Transverse colon (tissue), 4 donors: Measurements from ENCODE around the gene MAPK1. TPM values are rescaled to one million over a fixed set of nuclear protein-coding genes. Genes with fewer than 3 reads are reported as not detected.
"Not testable (repeated sequence)": the region's sequence is repeated elsewhere in the genome, so short reads cannot be mapped to it uniquely, and the experiment has no call there.

Source experiments
- DNase-seq: peaks from one replicate; pipeline ENCODE4 v3.0.0-alpha.2; 2019
- H3K27ac ChIP-seq, 4 donors: fragments of 200-600 bp; sonication (generic); 2 replicates each; pipeline ENCODE4 v1.5.1; 2016 to 2018; ENCODE audit warnings: inconsistent platforms in 4 of 4
- H3K27me3 ChIP-seq: fragments of 200-600 bp; sonication (generic); 2 replicates; pipeline ENCODE4 v1.5.1; 2017; ENCODE audit warnings: inconsistent platforms
- H3K36me3 ChIP-seq, 4 donors: fragments of 200-600 bp; sonication (generic); 2 replicates each; pipeline ENCODE4 v1.5.1; 2017 to 2019; ENCODE audit warnings: inconsistent platforms in 4 of 4
- H3K4me1 ChIP-seq, 4 donors: fragments of 200-600 bp; sonication (generic); 2 replicates each; pipeline ENCODE4 v1.5.1; 2017 to 2020; ENCODE audit warnings: inconsistent platforms in 4 of 4
- H3K4me3 ChIP-seq, 4 donors: fragments of 200-600 bp; sonication (generic); 1 replicate in 1 of 4; 2 replicates in 3 of 4; pipeline versions ENCODE4 v1.5.1 to v1.6.1; 2017 to 2019; ENCODE audit warnings: inconsistent platforms in 4 of 4
- H3K9me3 ChIP-seq, 2 donors: fragments of 200-600 bp; sonication (generic); 2 replicates each; pipeline ENCODE4 v1.5.1; 2017 to 2019; ENCODE audit warnings: inconsistent platforms in 2 of 2
- EP300 ChIP-seq: sonication (generic); formaldehyde crosslinking; IDR thresholded peaks from one replicate; pipeline ENCODE4 v1.6.1; 2017; ENCODE audit warnings: antibody characterized with exemption, low read depth
- POLR2A ChIP-seq: fragments of 450-650 bp; IDR thresholded peaks from one replicate; pipeline ENCODE4 v1.6.1; 2016; ENCODE audit warnings: antibody characterized with exemption, mild to moderate bottlenecking, moderate library complexity
- POLR2AphosphoS5 ChIP-seq, 3 donors: sonication (generic); formaldehyde crosslinking; IDR thresholded peaks; one replicate each; pipeline ENCODE4 v1.6.1; 2016; ENCODE audit warnings: antibody characterized with exemption in 3 of 3
- WGBS, 2 donors: methylation state at CpG; one replicate each; pipeline ENCODE4 v1.1.5; 2018; ENCODE audit warnings: low coverage in 1 of 2; 5-methylcytosine and 5-hydroxymethylcytosine counted together
- in situ Hi-C, 4 donors: fragments of 200-750 bp; cut with MboI; loops; one replicate each; pipeline versions ENCODE4 v1.15.0 to v1.15.1; 2017; ENCODE audit warnings: low sequenced_read_pairs in 3 of 4, low pct_ligation_motif_present in 1 of 4, low pct_unique_long_range_greater_than_20kb in 1 of 4
- intact Hi-C: fragments of 100-400 bp; cut with DNase I; formaldehyde crosslinking; loops from one replicate; pipeline ENCODE4 v1.15.1; 2023; ENCODE audit warnings: low total_unique reads
- total RNA-seq, 4 donors: library from RNA; depleted of rRNA; stranded (reverse); fragments of >200 nt; gene quantifications; one replicate each; pipeline ENCODE4 v1.1.0, GENCODE V29; 2016
- TF ChIP-seq, protein P1 (sequence below), 5 experiments: fragments of 200-600 bp in 3 of 5; fragments of 450-650 bp in 2 of 5; sonication (generic) in 3 of 5; IDR thresholded peaks; 1 replicate in 2 of 5; 2 replicates in 3 of 5; pipeline ENCODE4 v1.5.1; 2016 to 2017; ENCODE audit warnings: antibody characterized with exemption in 5 of 5, inconsistent platforms in 3 of 5, mild to moderate bottlenecking in 2 of 5, moderate library complexity in 1 of 5

MAPK1 gene
- total RNA-seq, 4 donors from 2014 or later, result 37.1 to 303 (median 57.0) TPM

DNA sequence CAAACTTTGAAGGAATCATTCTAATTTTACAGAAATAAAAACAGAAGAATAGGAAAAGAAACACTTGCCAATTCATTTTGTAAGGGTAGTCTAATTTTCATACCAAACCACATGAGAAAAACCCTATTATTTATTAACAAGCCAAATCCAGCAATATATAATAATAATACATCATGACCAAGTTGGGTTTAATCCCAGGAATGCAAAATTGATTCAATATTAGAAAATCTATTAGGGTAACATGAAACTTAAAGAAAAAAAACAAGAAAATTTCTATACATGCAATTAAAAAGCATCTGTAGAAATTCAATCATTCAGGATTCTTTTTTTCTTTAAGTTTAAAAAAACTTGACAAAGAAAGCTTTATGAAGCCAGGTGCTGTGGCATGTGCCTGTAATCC lies 16.8 kb downstream of the MAPK1 start:
- H3K4me3 ChIP-seq, result no peak overlapping the region
- no peak overlapping the region for H3K27ac ChIP-seq
- no peak for TF ChIP-seq POLR2AphosphoS5 (IDR thresholded peaks at IDR 0.05)
- no peak for TF ChIP-seq EP300
- TF ChIP-seq POLR2A, result no peak
- TF ChIP-seq, protein P1, sequence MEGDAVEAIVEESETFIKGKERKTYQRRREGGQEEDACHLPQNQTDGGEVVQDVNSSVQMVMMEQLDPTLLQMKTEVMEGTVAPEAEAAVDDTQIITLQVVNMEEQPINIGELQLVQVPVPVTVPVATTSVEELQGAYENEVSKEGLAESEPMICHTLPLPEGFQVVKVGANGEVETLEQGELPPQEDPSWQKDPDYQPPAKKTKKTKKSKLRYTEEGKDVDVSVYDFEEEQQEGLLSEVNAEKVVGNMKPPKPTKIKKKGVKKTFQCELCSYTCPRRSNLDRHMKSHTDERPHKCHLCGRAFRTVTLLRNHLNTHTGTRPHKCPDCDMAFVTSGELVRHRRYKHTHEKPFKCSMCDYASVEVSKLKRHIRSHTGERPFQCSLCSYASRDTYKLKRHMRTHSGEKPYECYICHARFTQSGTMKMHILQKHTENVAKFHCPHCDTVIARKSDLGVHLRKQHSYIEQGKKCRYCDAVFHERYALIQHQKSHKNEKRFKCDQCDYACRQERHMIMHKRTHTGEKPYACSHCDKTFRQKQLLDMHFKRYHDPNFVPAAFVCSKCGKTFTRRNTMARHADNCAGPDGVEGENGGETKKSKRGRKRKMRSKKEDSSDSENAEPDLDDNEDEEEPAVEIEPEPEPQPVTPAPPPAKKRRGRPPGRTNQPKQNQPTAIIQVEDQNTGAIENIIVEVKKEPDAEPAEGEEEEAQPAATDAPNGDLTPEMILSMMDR (IDR thresholded peaks at IDR 0.05), result no peak
- intact Hi-C loops (no loop called here), in situ Hi-C loops (no loop called here)
- peaks cover 0 to 47% (median 8%) of the 10 kb centered on the region in 4 donors for H3K4me1 ChIP-seq
- DNase-seq, result no peak
- no peaks in the 10 kb centered on the region for H3K9me3 ChIP-seq
- no peaks in the 10 kb centered on the region for H3K36me3 ChIP-seq
- no peaks in the 10 kb centered on the region for H3K27me3 ChIP-seq

DNA sequence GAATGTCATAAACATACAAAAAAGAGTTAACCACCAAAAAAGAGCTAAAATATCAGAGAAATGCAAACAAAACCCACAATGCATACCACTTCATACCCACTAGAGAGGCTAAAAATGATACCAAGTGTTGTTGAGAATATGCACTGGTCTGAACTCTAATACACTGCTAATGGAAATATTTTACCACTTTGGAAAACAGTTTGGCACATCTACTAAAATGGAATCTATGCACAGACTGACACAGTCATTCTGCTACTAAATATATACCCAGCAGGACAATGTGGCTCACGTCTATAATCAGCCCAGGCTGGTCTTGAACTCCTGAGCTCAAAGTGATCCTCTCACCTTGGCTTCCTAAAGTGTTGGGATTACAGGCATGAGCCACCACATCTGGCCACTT lies 18.0 kb downstream of the MAPK1 start:
- Histone ChIP-seq H3K27me3 (no peaks in the 10 kb centered on the region), H3K27ac (no peak overlapping the region), H3K4me3 (no peak overlapping the region), H3K36me3 (no peaks in the 10 kb centered on the region), H3K9me3 (no peaks in the 10 kb centered on the region), H3K4me1 (peaks cover 0 to 38% (median 8%) of the 10 kb centered on the region in 4 donors)
- TF ChIP-seq POLR2AphosphoS5 (IDR thresholded peaks at IDR 0.05), result no peak
- TF ChIP-seq, protein P1 (IDR thresholded peaks at IDR 0.05), result no peak
- no peak for TF ChIP-seq POLR2A
- TF ChIP-seq EP300, result no peak
- intact Hi-C loops (no loop called here), in situ Hi-C loops (no loop called here)
- WGBS, 2 donors, result 40 to 69% methylated on average over 1 of the region's 1 CpG
- no peak for DNase-seq

DNA sequence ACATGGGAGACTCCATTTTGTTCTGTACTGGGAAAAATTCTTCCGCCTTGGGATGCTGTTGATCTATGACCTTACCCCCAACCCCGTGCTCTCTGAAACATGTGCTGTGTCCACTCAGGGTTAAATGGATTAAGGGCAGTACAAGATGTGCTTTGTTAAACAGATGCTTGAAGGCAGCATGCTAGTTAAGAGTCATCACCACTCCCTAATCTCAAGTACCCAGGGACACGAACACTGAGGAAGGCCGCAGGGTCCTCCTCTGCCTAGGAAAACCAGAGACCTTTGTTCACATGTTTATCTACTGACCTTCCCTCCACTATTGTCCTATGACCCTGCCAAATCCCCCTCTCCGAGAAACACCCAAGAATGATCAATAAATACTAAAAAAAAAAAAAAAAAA lies 19.4 kb downstream of the MAPK1 start:
- H3K27me3 ChIP-seq, H3K27ac ChIP-seq, H3K36me3 ChIP-seq, in situ Hi-C loops, H3K4me3 ChIP-seq, intact Hi-C loops, H3K9me3 ChIP-seq, DNase-seq: not testable (repeated sequence)
- H3K4me1 ChIP-seq, result peaks cover 0 to 33% (median 8%) of the 10 kb centered on the region in 4 donors
- 78% methylated on average over 5 of the region's 5 CpGs; no CpG with 5 or more reads in 1 of the 2 donors for WGBS, 2 donors

DNA sequence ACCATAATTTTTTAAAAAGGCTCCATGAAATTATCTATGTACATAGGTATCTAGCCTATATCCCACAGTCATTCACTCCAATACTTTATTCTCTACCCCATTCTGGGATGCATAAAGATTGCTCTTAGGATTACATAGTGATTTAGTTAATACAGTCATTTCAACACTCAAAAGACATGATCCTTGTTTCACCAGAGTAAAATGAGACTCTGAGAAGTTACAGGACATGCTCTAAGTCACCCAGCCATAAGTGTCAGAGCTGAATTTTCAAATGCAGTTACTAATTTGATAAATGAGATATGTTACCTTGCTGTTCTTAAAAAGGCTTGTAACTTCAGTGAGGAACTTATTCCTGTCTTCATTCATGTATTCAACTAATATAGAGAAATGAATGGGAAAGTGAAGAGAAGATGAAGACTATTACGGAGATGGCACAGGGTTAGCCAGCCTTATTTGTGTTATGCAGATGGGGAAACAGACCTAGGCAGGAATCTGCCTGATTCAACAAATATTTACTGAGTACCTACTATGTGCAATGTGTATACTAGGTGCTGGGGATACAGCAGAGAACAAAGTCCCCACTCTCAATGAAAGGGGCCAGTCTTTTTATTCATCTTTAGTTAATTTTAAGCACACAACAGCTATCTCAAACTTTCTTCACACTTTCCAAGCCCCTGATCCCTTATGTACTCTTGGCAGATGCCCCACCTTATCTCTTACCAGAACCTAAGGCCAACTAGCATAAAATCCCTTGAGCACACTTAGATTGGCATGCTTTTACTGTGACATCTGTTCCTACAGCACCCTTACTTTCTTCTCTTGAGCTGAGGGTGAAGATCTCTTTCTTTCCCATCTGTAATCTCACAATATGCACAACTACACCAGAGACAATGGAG lies 21.6 kb downstream of the MAPK1 start:
- H3K27ac ChIP-seq, result no peak overlapping the region
- H3K27me3 ChIP-seq, result no peaks in the 10 kb centered on the region
- no peaks in the 10 kb centered on the region for H3K9me3 ChIP-seq
- no peak overlapping the region for H3K4me3 ChIP-seq
- no peak for DNase-seq
- no peak for TF ChIP-seq POLR2AphosphoS5 (IDR thresholded peaks at IDR 0.05)
- TF ChIP-seq EP300, result no peak
- TF ChIP-seq, protein P1 (IDR thresholded peaks at IDR 0.05), result no peak
- no peak for TF ChIP-seq POLR2A
- no peaks in the 10 kb centered on the region for H3K36me3 ChIP-seq
- in situ Hi-C loops, result no loop called here
- H3K4me1 ChIP-seq, result peaks cover 0 to 30% (median 8%) of the 10 kb centered on the region in 4 donors
- 93 to 100% methylated on average over 1 of the region's 1 CpG for WGBS, 2 donors
- intact Hi-C loops, result no loop called here
